LHCN-M2 (cell line): ENCODE results near the gene C13orf46. TPM values are rescaled to one million over a fixed set of nuclear protein-coding genes. Genes with fewer than 3 reads are reported as not detected.
"Not testable (repeated sequence)": the region's sequence is repeated elsewhere in the genome, so short reads cannot be mapped to it uniquely, and the experiment has no call there.

Experiments used
- DNase-seq: peaks from one replicate; pipeline ENCODE4 v3.0.0-alpha.2; 2012; ENCODE audit warnings: low read depth
- total RNA-seq: library from RNA; depleted of rRNA; stranded (reverse); fragments of >200 nt; gene quantifications from 2 replicates; pipeline ENCODE4 v1.2.3, GENCODE V29; 2014

C13orf46 gene
- total RNA-seq, 1 experiment from 2014 or later = 0.11 TPM

DNA sequence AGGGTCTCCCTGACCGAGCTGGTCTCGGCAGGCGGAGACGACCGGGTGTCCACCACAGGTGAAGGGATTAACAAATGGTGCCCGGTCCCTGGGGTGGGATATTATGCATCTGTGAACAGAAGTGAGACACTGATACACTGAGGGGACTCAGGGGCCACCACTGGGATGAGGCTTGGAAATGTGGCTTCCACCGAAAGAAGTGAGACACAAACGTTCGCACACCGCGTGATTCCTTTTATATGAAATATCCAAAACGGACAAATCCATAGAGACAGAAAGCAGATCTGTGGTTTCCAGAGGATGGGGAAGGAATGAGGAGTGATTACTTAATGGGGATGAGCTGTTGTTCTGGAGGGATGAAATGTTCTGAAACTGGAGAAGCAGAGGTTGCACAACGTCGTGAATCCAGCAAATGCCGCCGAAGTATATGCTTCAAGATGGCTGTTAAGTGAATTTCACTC is 47.5 kb downstream of the C13orf46 start:
- peak; percentile 95 for DNase-seq

DNA sequence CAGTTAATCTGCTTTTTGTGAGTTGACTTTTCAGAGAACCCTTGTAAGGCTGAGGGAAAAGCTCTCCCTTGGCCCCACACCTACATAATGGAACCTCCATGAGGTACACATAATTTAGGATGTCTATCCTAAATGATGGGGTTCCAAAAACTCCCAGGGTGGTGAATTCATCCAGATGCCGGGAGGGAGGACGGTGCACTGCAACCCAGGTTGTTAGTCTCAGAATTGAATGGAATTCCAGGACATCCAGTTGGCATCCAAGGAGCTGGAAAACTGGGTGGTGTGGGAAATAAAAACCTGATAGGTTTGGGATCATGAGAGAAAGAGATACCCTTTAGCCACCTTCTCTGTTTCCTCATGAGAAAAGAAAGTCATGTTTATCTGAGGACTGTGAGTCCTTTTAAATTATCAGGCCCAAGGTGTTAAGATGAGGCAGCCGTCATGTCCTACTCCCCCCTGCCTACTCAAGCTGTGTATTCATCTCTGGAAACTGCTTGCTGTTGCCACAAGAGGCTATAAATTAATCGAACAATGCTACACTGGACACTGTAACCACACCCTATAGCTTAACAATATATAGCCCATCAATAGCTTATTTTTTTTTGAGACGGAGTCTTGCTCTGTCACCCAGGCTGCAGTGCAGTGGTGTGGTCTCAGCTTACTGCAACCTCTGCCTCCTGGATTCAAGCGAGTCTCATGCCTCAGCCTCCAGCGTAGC is 49.5 kb downstream of the C13orf46 start:
- DNase-seq = no peak

DNA sequence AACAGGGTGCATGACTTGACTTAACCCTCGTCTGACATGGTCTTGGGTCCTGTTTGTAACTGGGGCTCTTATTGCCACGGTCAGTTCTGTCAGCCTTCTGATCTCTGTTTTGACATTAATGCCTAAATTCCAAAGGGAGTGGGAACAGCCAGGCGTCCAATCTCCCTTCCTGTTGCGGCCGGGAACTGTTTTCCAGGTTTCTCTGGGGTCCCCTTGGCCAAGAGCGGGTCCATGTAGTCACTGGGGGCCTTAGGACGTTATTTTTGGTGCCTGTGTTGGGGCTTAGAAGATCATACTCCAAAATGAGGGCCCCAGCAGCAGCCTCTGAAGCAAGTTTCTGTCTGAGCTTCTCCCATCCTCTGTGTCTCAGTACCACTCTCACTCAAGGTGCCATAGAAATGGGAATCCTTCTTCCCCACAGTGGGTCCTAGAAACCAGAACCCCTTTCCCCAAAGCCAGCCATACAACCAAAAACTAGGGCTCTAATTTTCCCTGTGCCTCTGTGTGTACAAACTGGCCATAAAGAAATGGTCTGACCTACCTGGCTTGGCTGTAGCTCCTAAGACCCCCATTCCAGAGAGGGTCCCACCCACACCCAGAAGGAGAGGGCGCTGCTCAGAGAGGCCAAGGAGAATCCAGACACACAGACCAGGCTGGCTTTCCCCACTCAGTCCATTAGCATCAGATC is 50.4 kb downstream of the C13orf46 start:
- DNase-seq = no peak

DNA sequence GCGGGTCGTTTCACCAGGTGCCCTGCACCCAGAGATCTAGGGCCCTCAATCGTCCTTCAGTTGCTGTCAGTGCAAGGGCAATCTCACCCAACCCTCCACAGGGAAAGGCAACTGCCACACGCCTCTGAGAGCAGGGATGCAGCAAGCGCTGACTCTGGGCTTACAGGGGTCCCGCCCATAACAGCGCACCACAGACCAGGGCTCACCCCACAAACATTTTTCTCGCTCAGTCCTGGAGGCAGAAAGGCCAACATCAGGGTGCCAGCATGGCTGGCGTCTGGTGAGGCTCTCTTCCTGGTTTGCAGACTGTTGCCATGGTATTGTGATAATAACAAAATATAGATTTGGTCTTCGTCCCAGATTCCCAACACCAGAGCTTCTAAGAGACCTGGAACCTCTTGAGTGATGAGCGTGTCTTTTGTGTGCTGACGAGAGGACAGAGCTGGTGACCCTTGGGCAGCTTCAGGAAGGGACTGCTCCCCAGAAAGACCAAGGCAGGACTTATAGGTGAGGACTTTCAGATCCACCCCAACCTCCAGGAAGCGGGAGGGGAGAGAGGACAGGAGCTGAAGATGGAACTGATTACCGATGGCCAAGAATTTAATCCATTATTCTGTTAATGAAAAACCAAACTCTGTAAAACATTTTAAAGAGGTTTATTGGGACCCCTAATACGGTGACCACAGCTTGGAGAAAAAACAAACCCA is 51.3 kb downstream of the C13orf46 start:
- no peak for DNase-seq

DNA sequence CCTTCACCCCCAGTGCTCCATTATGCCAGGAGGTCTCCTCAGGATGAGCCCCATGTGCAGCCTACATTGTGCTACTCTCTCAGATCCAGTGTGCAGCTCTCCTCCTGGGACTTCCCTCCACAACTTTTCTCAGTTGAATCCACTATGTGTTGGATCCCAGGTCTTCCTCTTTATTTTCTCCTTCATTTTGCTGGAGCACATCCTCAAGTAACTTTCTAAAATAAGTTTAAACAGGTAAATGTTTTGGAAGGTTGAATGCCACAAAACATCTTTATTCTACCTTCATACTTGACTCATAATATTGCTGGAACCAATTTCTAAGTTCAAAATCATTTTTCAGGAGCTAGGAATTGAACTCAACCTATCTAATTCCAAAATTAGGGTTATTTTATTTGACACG is 52.1 kb downstream of the C13orf46 start:
- DNase-seq = no peak

DNA sequence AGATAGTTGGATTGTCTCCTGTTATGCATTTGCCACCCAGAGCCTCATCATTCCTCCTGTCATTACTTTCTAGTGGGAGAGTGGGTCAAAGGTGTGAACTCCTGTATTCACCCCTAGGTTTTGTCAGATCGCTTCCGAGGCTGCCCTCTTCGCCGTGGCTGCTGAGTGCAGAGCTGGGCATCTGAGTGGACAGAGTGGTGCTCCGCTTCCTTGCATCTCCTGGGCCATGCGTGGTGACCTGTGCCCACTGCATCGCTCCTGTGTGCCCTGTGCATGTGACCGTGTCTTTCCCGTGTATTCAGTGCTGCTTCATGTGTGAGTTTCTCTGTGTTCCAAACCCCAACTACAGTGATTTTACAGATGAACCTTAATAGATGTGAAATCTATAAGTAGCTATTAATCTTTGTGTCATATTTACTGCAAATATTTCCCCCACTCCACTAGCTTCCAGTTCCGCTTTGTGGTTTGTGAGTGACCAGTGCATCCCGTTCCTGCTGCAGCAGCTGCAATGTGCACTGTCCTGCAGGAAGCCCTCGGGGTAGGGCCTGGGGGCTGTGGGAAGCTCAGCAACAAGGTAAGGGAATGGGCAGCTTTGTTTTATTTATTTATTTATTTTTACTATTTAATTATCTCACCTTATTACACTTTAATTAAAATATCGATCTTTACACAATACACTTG is 53.1 kb downstream of the C13orf46 start:
- DNase-seq = no peak

DNA sequence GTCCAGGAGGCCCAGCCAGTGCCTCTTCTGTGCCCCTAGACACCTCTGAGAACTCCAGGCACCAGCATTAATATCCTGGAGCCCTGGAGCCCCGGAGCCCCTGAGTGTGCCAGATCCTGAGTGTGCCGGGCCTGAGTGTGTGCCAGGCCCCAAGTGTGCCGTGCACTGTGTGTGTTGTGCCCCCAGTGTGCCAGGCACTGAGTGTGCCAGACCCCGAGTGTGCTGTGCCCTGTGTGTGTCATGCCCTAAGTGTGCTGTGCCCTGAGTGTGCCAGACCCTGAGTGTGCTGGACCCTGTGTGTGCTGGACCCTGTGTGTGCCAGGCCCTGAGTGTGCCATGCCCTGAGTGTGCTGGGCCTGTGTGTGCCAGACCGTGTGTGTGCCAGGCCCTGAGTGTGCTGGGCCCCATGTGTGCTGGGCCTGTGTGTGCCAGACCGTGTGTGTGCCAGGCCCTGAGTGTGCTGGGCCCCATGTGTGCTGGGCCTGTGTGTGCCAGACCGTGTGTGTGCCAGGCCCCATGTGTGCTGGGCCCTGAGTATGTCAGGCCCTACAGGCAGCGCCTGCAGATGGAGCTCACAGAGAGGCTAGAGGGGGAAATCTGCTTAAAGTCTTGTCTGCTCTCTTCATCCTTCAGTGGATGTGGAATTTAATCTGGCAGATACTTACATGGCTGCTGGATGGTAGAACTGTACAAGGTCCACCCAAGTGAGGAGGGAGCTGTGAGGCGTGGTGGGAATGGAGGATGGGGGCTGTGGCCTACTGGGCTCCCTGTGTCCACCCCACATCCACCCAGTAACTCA is 53.9 kb downstream of the C13orf46 start:
- no peak for DNase-seq

DNA sequence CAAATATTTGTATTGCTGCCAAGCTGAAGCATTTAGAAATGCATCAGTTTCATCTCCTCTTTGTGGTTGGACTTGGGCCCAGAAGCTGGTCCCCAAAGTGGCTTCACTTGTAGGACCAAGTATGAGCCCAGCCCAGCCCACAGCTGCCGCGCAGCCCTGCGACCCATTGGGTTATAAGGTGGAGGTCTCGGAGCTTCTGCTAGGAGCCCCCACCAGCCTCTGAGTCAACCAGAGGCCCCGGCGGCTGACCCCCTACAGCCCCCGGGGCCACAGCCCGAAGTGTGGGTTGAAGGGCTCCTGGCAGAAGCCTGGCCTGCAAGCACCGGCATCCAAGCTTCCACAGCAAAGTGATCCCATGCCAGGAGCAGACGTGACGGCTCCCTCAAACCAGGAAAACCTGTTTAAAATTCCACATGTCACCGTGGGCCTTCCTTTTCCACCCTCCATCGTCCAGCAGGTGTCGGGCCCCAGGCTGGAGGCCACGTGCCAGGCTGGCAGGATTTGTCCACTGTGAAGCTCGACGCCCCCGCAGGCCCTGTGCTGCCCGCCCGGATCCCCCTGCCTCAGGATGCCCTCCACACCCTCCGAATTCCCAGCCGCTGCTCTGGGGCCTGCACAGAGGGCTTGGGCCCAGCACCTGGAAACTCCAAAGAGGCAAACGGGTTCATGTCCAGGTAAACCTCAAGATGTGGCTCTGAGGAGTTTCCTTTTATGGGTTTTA is 54.7 kb downstream of the C13orf46 start:
- DNase-seq = no peak

DNA sequence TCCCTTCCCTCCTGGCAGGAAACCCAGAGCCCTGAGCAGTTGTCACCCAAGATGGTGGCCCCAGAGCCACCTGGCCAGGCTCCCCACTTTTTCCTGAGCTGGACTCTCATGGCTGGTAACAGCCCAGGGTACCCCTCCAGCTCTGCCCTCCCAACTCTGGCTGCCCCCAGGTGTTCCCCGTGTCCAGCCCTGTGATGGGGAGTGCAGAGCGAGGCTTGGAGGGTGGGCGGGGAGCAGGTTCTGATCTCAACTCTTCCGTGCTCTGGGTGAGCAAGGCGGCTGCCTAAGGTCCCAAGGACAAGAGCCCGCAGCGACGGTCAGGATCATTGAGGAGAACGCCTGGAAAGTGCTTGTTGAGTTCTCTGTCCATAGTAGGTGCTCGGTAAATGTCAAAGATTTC is 55.3 kb downstream of the C13orf46 start:
- no peak for DNase-seq

DNA sequence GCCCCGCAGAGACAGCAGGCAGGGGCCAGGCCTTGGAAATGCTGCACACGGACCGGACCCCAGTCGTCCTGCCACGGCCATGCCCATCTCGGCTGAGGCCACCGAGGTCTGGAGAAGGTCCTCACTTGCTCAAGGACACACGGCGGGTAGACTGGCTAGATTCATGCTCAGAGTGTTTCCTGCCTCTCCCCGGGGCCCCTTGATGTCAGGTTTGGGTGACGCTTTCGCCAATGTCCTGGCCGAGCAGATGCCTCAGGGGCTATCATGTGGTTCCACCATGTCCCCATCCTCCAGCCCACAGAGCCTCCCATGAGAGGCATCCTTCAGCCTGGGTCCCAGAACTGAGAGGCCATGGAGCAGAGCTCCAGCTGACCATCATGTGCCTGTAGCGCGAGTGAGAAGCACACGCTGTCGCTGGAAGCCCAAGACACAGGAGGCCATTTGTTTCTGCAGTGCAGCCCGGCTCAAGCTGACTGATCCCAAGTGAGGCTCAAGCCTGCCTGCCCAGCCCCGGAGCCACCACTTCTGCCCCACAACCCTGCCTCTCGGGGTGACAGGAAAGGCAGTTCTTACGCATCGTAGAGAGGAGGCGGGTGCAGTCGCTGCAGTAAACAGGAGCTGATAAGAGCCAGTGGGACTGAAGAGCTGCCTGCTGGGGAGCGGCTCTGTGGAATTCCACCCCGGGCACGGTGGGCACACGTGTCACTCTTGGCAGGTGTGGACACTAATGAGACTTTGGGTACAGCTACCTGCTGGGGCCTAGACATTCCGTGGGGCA is 56.1 kb downstream of the C13orf46 start:
- DNase-seq = no peak

DNA sequence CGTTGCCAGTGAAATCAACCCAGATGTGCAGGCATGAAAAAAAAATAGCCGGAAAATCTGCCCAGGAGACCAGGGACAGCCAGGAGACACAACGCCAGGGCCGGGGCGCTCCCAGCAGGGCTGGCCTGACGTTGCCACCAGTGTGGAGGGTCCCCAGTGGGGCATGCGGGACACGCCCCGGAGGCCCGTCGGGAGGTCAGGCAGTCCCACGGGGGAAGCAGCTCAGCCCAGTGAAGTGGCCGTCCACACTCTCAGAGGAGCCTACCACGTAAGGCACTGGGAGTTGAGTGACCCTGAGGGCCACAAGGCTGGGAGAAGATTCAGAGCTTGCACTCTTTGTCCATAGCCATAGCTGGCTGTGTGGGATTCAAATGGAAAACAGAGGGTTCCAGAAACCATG is 56.8 kb downstream of the C13orf46 start:
- no peak for DNase-seq

DNA sequence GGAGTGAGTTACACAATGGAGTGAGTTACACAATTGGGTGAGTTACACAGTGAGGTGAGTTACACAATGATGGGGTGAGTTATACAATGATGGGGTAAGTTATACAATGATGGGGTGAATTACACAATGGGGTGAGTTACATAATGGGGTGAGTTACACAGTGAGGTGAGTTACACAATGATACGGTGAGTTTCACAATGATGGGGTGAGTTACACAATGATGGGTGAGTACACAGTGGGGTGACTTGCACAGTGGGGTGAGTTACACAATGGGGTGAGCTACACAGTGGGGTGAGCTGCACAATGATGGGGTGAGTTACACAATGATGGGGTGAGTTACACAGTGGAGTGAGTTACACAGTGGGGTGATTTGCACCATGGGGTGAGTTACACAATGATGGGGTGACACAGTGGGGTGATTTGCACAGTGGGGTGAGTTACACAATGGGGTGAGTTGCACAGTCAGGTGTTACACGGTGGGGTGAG is 57.5 kb downstream of the C13orf46 start:
- DNase-seq = peak; percentile 58

DNA sequence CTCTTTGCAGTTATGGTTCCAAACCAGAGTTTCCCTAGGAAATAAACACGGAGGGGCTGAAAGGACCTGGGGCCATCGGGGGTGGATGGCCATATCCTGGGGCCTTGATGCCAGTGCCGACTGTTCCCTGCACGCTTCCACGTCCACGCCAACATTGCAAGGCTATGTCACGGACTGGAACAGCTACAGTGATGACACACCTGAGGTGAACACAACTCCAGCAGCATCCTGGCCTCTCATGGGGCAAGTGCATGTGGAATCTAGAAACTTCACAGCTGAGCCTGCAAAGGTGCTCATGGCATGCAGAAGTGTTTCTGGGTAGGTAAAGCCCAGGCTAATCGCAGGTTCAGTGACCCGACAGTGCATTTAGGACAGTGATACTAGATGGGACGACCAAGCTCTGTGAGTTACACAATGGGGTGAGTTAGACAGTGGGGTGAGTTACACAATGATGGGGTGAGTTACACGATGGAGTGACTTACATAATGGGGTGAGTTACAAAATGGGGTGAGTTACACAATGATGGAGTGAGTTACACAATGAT is 58.0 kb downstream of the C13orf46 start:
- no peak for DNase-seq

DNA sequence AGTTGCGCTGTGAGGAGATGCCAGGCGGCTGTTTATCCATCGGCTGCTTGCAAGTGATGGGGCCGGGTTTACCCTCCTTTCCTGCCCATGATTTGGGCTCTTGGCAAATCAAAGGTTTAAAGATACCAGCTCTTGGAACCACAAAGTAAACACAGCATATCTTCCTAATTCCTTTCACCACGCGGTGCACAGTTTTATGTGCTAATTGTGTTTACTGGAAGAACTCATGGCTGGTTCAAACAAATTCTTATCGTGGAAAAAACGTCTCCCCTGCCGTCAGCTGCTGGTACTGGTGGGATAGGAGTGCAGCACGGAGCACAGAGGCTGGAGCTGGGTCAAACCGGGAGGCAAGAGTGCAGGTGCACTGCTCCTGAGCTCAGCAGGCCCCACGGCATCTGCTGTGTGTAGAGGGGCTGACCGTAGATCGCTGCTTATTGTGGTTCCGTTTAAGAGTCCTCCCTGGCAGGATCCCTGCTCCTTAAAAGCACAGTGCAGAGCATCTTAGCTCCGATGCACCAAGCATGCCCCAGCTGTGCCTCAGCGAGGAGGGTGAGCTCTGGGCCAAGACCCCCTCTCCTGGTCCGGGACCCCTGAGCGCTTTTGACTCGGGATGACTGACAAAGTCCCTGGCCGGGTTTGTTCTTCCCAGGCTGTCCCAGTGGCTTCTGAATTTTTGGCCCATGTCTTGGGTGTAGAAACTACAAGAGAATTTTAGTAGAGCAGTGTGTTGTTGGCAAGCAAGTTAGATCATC is 58.7 kb downstream of the C13orf46 start:
- no peak for DNase-seq

DNA sequence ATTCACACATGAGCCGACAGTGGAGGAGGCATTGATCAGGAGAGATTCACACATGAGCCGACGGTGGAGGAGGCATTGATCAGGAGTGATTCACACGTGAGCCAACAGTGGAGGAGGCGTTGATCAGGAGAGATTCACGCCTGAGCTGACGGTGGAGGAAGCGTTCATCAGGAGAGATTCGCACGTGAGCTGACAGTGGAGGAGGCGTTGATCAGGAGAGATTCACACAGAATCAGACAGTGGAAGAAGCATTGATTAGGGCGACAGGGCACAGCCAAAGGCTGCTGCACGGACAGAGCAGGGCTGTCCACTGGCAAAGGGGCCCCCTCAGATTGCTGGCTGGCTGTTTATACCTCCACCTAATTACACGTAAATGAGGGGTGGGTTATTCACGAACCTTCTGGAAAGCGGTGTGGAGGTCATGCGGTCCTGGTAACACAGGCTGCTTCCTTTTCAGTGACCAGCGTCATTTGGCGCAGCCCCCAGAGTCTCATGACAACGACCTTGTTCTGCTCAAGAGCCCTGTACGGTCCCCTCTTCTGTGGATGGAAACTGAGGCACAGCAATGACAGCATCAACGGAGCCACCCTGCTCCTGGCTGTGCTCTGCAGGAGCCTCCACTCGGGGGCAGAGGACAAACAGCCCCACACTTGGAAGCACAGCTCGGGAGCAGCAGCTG is 59.4 kb downstream of the C13orf46 start:
- no peak for DNase-seq

DNA sequence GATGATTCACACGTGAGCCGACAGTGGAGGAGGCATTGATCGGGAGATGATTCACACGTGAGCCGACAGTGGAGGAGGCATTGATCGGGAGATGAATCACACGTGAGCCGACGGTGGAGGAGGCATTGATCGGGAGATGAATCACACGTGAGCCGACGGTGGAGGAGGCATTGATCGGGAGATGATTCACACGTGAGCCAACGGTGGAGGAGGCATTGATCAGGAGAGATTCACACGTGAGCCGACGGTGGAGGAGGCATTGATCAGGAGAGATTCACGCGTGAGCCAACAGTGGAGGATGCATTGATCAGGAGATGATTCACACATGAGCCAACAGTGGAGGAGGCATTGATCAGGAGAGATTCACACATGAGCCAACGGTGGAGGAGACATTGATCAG is 60.0 kb downstream of the C13orf46 start:
- not testable (repeated sequence) for DNase-seq

DNA sequence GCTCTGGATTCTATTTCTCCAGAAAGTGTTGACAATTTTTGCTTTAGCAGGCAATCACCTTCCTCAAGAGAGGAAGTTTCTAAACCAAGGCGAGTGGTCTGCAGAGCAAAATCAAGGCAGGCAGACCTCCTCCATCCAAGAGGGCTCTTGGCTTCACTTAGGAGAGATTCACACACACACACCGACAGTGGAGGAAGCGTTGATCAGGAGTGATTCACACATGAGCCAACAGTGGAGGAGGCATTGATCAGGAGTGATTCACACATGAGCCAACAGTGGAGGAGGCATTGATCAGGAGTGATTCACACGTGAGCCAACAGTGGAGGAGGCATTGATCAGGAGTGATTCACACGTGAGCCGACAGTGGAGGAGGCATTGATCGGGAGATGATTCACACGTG is 60.5 kb downstream of the C13orf46 start:
- DNase-seq = not testable (repeated sequence)

DNA sequence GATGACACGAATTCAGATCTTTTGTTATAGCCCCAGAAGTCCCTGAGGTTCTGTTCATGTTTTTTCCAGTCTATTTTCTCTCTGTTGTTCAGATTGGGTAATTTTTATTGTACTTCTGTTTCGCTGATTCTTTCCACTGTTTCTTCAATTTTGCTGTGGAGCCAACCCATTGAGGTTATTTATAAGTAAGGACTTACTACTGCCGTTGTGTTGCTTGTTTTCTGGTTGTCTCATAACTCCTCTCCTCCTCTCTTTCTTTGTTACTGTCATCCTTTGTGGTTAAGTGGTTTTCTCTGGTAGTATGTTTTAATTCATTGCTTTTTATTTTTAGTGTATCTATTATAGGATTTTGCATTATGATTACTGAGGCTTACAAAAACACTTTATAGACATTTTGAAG is 61.3 kb downstream of the C13orf46 start:
- peak; percentile 56 for DNase-seq
